Measurements from ENCODE around the gene TEX54.
"Not testable (repeated sequence)": the region's sequence is repeated elsewhere in the genome, so short reads cannot be mapped to it uniquely, and the experiment has no call there.

Gene TEX54

GRCh38 chr11:62830904-62831519 is 1.6 kb downstream of the TEX54 start:
- no peak for DNase-seq

GRCh38 chr11:62828130-62828529 is 4.5 kb downstream of the TEX54 start:
- not testable (repeated sequence) for DNase-seq

GRCh38 chr11:62823677-62824076 is 9.0 kb downstream of the TEX54 start:
- no peak for DNase-seq

- DNase-seq = no peak
These were observed 15.5 kb downstream of the TEX54 start for GRCh38 chr11:62817129-62817528.

GRCh38 chr11:62816557-62816956 is 16.1 kb downstream of the TEX54 start:
- DNase-seq = no peak

GRCh38 chr11:62811659-62812058 is 21.0 kb downstream of the TEX54 start:
- no peak for DNase-seq

GRCh38 chr11:62810748-62811147 is 21.9 kb downstream of the TEX54 start:
- no peak for DNase-seq

- no peak for DNase-seq
These were observed 26.0 kb downstream of the TEX54 start for GRCh38 chr11:62806611-62807121.

- no peak for DNase-seq
These were observed 26.6 kb downstream of the TEX54 start for GRCh38 chr11:62805961-62806441.

- DNase-seq = peak; percentile 88
These were observed 27.4 kb downstream of the TEX54 start, which contains the start of gene NXF1 for GRCh38 chr11:62805076-62805892. TSS of gene NXF1 (minus strand) at chr11:62805440. CDS start at chr11:62805356, 84 bp downstream.

GRCh38 chr11:62804310-62805075 is 28.1 kb downstream of the TEX54 start:
- DNase-seq = peak; percentile 8

GRCh38 chr11:62801071-62801470 is 31.6 kb downstream of the TEX54 start:
- DNase-seq = no peak

GRCh38 chr11:62799486-62799885 is 33.2 kb downstream of the TEX54 start:
- no peak for DNase-seq

- no peak for DNase-seq
These were observed 36.4 kb downstream of the TEX54 start for GRCh38 chr11:62796281-62796680.

- no peak for DNase-seq
These were observed 38.4 kb downstream of the TEX54 start for GRCh38 chr11:62794201-62794775.

GRCh38 chr11:62792202-62792575 is 40.5 kb downstream of the TEX54 start:
- DNase-seq = no peak

GRCh38 chr11:62791501-62792201 is 41.0 kb downstream of the TEX54 start, which contains the start of gene TMEM223:
TSS of gene TMEM223 (minus strand) at chr11:62792006. CDS start at chr11:62791994, 12 bp downstream.
- DNase-seq = peak; percentile 68

GRCh38 chr11:62789576-62789975 is 43.1 kb downstream of the TEX54 start:
- DNase-seq = no peak

GRCh38 chr11:62788991-62789390 is 43.6 kb downstream of the TEX54 start:
- DNase-seq = no peak

- peak; percentile 85 for DNase-seq
These were observed 45.5 kb downstream of the TEX54 start, which contains the start of gene TMEM179B for GRCh38 chr11:62787005-62787759. TSS of gene TMEM179B (plus strand) at chr11:62787402. CDS start at chr11:62787432, 30 bp downstream.

All from kidney glomerular epithelial cell (primary cell).